ENCODE measurements around the gene FHL3.

Gene FHL3

GRCh38 chr1:38012363-38013226 is 7.3 kb upstream of the FHL3 start, which contains the start of gene UTP11:
UTP11 (plus strand) TSS chr1:38012734; CDS start chr1:38012803, 69 bp downstream.
- DNase-seq, result peak; percentile 98

- no peak for DNase-seq
Measured at GRCh38 chr1:38009841-38010180, 4.5 kb upstream of the FHL3 start.

GRCh38 chr1:38009088-38009840 is 4.0 kb upstream of the FHL3 start:
- DNase-seq, result peak; percentile 78

- no peak for DNase-seq
Measured at GRCh38 chr1:38006008-38006828, 904 bp upstream of the FHL3 start.

- no peak for DNase-seq
Measured at GRCh38 chr1:38004284-38005108, 818 bp downstream of the FHL3 start.

GRCh38 chr1:38003261-38004250 is 1.8 kb downstream of the FHL3 start:
- DNase-seq, result no peak

GRCh38 chr1:38000529-38001455 is 4.5 kb downstream of the FHL3 start:
- DNase-seq, result no peak

GRCh38 chr1:38000233-38000528 is 5.1 kb downstream of the FHL3 start:
- no peak for DNase-seq

- no peak for DNase-seq
Measured at GRCh38 chr1:37999430-38000232, 5.7 kb downstream of the FHL3 start.

- DNase-seq, result no peak
Measured at GRCh38 chr1:37998913-37999429, 6.3 kb downstream of the FHL3 start.

- no peak for DNase-seq
Measured at GRCh38 chr1:37998089-37998808, 7.1 kb downstream of the FHL3 start.

- no peak for DNase-seq
Measured at GRCh38 chr1:37997256-37998088, 7.8 kb downstream of the FHL3 start.

- DNase-seq, result no peak
Measured at GRCh38 chr1:37995751-37996345, 9.5 kb downstream of the FHL3 start.

- DNase-seq, result no peak
Measured at GRCh38 chr1:37994886-37995566, 10.3 kb downstream of the FHL3 start.

- DNase-seq, result peak; percentile 35
Measured at GRCh38 chr1:37989361-37989930, 15.9 kb downstream of the FHL3 start.

- no peak for DNase-seq
Measured at GRCh38 chr1:37987679-37988078, 17.6 kb downstream of the FHL3 start.

All from activated CD4-positive, alpha-beta T cell treated with anti-CD3 and anti-CD28 coated beads, Interleukin-2, amount 50 U/mL, for 16 hours (primary cell).